Raji (cell line): Measurements from ENCODE around the gene NOP16.

Experiments used
- POLR2A ChIP-seq: IDR thresholded peaks from 2 replicates; pipeline ENCODE4 v1.6.1; 2011; ENCODE audit warnings: low read depth, low read length, control low read depth; ENCODE audit not compliant: insufficient read depth

NOP16 gene

GRCh38 chr5:176361437-176362232 is 26.8 kb downstream of the NOP16 start, which contains the start of gene KIAA1191:
TSS of gene KIAA1191 (minus strand) at chr5:176361764. CDS start at chr5:176359508, 2,256 bp downstream.
- TF ChIP-seq POLR2A: peak; percentile 99

- TF ChIP-seq POLR2A: no peak
Observed at GRCh38 chr5:176360894-176361436, 27.4 kb downstream of the NOP16 start.

- no peak for TF ChIP-seq POLR2A
Observed at GRCh38 chr5:176359658-176360057, 28.7 kb downstream of the NOP16 start.

GRCh38 chr5:176356179-176356566 is 32.2 kb downstream of the NOP16 start:
- no peak for TF ChIP-seq POLR2A

GRCh38 chr5:176355400-176356178 is 32.8 kb downstream of the NOP16 start:
- TF ChIP-seq POLR2A: no peak

- no peak for TF ChIP-seq POLR2A
Observed at GRCh38 chr5:176353533-176353932, 34.9 kb downstream of the NOP16 start.

GRCh38 chr5:176352116-176352878 is 36.1 kb downstream of the NOP16 start:
- no peak for TF ChIP-seq POLR2A

- TF ChIP-seq POLR2A: no peak
Observed at GRCh38 chr5:176350416-176350815, 38.0 kb downstream of the NOP16 start.

- no peak for TF ChIP-seq POLR2A
Observed at GRCh38 chr5:176342766-176343458, 45.5 kb downstream of the NOP16 start.

- TF ChIP-seq POLR2A: no peak
Observed at GRCh38 chr5:176342158-176342483, 46.3 kb downstream of the NOP16 start.

GRCh38 chr5:176341325-176342157 is 46.9 kb downstream of the NOP16 start:
- TF ChIP-seq POLR2A: no peak

GRCh38 chr5:176339304-176339703 is 49.1 kb downstream of the NOP16 start:
- TF ChIP-seq POLR2A: no peak

- TF ChIP-seq POLR2A: no peak
Observed at GRCh38 chr5:176337913-176338312, 50.5 kb downstream of the NOP16 start.
